Measurements from ENCODE around the gene ZMYND8.
"Not testable (repeated sequence)": the region's sequence is repeated elsewhere in the genome, so short reads cannot be mapped to it uniquely, and the experiment has no call there.

Gene ZMYND8

DNA sequence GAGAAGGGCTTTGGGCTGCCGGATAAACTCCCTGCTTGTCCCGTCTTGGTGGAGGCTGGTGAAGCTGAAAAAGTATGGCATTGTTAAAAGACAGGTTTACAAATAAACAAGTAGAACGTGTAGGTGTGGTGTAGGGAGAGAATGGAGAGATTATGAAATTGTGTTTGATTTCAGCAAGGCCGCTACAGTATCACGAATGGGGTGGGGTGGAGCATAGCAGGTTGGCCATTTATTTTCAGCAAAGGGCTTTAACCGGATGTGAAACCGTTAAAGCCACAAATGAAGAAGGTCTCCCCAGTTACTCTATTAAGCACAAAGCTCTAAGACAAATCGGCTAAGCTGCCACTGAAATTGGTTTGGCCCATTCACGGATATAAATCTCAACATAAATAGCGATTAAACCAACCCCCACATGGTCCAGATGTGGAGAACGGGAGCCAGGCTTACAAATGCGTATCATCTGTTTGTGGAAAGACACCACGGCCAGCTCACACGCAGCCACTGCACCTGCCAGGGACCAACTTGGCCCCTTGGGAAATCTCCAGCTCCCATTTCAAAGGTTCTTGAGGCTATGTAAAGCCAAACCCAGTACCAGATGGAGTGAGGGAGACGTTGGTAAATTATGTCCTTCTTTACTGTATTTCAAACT lies 94.0 kb downstream of the ZMYND8 start:
- no peak for DNase-seq

DNA sequence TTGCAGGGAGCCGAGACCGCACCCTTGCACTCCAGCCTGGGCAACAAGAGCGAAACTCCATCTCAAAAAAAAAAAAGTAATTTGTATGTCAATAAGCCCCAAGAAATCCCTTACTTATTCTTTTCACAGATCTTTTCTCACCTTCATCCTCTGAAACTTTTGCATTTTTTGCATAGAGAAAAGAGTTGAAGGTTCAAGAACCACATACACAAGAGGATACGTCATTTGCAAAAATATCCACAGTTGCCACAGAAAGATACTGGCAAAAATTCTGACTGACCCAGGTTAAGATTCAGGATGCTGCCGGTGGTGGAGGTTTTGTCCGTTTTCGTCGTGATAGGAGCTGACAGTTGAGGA lies 94.5 kb downstream of the ZMYND8 start:
- no peak for DNase-seq

DNA sequence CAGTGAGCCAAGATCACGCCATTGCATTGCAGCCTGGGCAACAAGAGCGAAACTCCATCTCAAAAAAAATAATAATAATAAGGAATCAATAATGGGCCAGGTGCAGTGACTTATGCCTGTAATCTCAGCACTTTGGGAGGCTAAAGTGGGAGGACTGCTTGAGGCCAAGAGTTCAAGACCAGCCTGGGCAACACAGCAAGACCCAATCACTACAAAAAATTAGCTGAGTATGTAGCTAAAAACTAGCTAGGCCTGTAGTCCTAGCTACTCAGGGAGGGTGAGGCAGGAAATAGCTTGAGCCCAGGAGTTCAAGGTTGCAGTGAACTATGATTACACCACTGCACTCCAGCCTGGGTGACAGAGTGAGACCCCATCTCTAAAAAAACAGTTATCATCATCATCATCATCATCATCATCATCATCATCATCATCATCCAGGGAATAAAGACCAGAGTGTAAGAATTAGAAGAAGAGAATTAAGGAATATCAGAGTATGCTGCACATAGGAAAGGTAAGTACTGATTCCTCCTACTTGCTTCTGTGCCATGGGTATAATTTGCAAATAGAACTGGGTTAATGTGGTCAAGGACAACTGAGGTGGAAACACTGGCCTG lies 95.2 kb downstream of the ZMYND8 start:
- DNase-seq: not testable (repeated sequence)

DNA sequence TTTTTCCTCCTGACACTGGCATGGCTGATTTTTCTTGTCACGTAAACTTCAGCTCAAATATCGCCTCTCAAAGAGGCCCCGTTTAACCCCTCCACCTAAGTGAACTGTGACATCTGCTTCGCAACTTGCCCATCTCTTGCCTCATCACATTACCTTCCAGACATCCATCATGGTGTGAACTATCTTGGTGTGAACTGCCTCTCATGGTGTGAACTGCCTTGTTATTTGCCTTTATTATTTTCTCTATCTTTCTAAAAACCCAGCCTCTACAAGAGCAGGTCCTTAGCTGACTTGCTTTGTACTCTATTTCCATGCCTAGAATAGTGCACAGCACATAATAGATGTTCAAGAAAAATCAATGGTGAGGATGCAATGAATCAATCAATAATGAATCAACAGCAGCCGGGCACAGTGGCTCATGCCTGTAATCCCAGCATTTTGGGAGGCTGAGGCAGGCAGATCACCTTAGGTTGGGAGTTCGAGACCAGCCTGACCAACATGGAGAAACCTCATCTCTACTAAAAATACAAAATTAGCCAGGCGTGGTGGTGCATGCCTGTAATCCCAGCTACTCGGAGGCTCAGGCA lies 95.9 kb downstream of the ZMYND8 start:
- DNase-seq: not testable (repeated sequence)

DNA sequence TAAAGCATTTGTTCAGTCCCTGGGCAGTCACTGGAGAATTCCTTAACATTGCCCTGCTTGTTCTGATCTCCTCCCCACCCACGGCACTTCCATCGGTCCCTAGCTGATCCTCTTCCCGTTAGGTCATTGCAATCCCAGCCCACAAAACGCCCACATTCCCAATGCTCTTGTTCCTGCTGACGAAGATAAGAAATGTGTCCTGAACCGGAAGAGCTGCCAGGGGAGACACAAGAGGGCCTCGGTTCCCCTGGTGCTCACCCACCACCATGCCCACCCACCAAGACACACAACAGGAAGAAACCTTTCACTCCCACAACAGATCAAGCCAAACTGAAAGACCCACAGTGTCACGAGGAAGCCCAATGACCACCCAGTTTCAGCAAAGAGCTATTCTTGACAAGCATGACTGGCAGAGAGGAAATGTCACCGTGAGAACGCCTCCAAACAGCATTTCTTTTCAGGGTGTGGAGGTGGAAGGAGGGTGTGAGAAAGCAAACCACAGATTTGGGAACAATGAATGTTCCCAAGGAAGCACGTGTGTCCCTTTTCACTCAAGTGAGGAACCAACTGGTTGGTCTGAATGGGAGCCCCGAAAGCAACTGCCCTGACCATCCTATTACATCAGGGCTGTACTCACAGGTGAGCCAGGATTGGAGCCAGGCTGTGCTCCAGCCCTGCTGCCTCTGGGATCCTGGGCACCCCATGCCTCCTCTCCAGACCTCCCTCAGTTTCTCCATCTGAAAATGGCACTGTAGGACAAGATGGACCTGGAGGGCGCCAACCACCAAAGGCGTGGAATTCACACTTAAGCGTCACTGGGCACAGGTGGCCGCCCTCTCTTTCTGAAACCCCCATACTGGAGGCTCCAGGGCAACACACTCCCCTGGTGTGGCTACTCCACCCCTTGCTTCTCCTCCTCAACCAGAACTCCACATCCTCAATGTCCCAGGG lies 97.5 kb downstream of the ZMYND8 start:
- no peak for DNase-seq

DNA sequence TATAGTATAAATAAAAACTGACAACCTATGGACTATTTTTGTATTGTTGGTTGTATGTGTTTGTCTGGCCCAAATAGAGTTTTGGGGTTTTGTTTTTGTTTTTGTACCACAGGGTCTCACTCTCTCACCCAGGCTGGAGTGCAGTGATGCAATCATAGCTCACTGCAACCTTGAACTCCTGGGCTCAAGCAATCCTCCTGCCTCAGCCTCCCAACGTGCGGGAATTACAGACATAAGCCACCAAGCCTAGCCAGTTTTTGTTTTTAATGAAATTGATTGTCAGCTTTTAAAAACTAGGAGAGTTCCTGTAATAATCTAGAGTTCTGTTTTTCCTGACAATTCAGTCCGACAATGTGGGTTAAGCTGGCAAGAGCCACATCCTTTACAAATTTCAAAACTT lies 98.7 kb downstream of the ZMYND8 start:
- DNase-seq: no peak

DNA sequence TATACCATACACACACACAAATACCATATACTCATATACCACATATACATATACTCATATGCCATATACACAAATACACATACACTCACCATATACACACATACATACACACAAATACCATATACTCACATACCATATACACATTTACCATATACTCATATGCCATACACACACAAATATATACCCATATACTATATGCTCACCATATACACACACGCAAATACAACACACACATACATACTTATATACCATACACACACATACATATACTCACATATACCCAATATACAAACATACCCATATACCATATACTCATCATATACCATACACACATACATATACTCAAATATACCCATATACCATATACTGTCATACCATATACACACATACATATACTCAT lies 99.2 kb downstream of the ZMYND8 start:
- DNase-seq: no peak

DNA sequence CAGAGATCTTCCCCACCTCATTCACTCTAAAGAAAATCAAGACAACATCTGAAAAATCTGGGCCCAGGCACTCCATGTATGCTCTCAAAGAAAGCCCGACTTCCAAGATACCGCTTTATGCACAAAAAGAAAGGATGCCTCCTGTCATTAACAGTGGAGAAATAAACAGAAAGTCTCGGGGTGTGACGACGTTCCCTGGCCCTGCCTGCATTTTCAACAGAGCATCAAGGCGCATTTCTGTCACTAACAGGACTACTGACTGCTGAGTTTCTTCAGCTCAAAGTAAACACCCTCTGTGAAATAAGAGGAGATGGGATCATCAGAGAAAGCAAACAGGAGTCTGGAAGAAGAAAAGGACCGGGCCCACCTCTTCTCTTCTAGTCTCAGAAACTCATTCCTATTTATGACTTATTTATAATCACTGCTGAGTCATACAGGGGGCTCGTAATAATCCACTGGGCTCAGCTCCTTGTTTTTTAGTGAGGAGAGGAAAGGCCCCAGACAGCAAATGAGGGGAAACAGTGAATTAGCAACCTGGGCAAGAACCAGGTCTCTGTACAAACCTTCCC lies 99.7 kb downstream of the ZMYND8 start:
- no peak for DNase-seq

DNA sequence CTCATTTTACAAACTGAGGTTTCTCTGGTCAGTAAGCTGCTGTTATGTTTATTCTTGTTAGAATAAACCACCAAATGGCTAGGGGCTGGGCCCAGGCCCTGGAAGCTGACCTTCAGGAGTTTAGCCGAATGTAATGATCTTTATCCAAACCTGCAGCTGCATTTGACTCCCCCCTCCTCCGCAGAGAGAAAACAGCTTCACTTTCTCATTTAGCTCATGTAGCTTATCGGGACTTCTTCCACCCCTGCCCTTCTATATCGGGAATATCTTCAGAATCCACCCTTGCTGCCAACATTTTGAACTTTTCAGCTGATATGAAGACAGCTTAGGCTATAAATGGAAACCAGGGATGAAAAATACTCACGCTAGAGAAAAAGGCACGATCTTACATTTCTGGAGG lies 102.6 kb downstream of the ZMYND8 start:
- DNase-seq: no peak

DNA sequence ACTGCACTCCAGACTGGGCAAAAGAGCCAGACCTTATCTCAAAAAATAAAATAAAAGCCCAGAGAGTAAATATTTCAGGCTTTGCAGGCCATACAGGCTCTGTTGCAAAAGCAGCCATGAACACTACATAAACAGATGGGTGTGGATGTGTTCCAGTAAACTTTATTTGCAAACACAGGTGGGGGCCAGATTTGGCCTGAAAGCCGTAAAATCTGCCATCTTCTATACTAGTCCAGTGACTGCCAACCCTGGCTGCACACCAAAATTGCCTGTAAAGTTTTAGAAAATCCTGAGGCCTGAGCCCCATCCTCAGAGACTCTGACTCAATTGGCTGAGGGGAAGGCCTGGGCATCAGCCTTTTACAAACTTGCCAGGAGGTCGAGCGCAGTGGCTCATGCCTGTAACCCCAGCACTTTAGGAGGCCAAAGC lies 103.6 kb downstream of the ZMYND8 start:
- no peak for DNase-seq

DNA sequence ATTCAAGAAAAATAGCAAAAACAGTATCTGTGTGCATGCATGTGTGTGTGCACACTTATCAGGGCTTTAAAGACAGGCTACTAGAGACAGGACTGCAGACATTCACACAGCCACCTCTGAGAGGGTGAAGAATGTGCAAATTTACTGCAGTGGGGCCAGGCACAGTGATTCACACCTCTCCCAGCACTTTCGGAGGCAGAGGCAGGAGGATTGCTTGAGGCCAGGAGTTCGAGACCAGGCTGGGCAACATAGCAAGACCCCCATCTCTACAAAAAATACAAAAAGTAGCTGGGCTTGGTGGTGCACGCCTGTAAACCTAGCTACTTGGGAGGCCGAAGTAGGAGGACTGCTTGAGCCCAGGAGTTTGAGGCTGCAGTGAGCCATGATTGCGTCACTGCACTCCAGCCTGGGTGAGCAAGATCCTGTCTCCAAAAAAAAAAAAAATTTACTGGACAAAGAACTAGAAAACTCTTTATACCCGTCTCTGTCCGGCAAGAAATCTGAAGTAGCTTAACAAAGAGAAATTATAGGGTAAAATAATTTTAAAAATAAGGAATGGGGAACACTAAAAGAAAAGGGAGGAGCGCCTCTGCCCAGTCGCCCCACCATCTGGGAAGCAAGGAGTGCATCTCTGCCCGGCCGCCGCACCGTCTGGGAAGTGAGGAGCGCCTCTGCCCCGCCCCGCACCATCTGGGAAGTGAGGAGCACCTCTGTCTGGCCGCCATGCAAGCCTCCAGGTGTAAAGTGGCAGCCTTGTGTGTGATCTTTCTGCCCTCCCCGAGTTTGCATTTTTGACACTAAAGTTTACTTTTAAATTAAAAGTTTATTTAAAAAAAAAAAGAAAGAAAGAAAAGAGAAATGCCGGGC lies 105.1 kb downstream of the ZMYND8 start:
- no peak for DNase-seq

DNA sequence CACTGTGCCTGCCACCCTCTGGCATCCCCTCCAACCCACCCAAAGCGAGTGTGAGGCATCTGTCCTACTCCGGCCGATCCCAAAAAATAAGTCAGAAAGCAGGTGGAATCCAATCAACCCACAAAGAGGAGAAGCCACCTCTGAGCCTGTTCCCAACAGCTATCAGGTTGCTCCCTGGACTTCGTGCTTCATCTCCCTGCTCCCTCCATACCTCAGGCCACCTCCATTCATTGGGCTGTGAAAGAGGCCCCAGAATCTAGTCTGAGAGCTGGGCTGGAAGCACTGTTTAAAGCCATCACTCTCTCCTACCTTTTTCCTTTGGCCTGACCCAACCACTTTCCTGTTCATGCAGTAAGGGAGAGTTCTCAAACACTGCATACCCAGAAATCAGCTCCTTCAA lies 106.1 kb downstream of the ZMYND8 start:
- DNase-seq: no peak

DNA sequence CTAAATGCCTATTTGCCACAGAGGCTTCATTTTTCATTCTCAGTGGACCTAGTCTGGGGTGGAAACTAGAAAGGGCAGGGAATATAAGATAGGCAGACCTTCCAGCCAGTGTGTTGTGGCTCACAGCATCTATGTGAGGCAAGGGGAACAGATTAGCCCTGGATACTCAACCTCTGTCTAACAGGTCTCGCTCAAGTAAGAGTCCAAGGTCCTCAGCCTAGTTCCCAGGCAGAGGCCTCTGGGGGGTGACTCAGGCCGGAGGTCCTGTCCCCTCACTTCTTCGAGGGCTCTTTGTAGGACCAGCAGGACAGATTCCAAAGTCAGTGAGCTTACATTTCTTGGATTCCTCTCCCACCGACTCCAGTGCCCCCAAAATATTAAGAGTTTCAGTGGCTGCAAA lies 106.6 kb downstream of the ZMYND8 start:
- no peak for DNase-seq

DNA sequence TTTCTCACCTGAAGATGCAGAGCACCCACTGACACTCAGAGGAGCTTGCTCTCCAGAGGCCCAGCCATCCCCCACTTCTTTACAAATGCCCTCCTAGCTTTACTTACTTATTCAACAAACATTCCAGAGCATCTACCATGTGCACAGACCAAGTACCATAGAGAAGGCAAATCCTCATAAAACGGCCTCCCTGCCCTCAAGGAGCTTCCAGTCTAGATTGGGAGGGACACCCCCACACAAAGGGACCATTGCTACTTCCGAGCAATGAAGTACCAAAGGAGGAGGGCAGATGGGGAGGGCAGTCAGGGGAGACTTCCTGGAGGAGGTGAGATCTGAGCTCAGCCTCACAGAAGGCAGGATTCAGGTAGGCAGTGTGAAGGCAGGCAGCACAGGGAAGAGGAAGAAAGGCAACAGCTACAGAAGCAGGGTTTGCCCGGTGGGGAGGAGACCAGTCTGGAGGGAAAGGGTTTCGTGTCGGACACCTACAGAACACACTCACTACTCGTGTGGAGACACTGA lies 108.0 kb downstream of the ZMYND8 start:
- DNase-seq: no peak

DNA sequence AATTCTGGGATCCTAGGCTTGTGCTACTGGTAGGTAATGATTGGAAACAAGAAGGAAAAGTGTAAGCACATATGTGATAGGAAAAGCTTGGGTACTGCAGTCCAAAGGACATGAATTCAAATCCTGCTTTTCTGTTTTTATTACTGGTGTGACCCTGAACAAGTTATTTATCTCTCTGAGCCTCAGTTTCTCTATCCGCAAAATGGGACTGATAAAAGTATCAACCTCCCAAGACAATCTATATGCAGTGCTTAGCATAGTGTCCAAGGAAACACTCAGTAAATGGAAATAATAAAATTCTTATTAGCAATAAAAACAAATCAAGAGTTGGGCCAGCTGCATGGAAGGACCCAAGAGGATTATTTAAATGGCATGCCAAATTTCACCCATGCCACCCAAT lies 108.5 kb downstream of the ZMYND8 start:
- DNase-seq: no peak

DNA sequence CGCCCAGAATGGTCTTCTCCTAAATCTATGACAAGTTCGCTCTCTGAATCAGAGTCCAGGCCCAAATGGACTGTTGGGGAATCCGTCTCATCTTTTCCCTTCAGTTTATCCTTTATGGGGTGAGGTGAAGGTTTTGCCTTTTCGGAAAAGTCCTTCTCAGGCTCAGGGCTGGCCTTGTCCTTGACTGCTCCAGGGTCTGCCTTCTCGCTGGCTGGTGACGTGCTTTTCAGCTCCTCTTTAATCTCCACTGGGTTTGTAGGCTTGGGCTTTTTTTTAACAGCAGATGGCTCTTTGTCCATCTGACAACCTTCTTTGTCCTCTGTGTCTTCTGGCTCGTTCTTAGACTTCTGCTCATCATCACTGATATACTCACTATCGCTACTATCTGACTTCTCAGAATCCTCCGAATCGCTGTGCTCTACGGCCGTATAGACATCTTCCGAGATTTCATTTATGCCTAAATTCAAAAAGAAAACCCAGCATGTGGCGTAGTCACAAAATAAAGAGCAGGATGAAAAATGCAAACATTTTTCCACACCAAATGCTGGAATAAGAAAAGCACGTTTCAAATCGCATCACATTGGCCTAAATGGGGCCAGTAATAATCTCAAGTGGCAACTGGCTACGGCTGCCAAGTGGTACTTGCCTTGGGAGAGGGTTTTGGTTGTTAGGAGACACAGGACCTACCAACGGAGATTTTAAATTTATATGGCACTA lies 110.3 kb downstream of the ZMYND8 start:
- no peak for DNase-seq

DNA sequence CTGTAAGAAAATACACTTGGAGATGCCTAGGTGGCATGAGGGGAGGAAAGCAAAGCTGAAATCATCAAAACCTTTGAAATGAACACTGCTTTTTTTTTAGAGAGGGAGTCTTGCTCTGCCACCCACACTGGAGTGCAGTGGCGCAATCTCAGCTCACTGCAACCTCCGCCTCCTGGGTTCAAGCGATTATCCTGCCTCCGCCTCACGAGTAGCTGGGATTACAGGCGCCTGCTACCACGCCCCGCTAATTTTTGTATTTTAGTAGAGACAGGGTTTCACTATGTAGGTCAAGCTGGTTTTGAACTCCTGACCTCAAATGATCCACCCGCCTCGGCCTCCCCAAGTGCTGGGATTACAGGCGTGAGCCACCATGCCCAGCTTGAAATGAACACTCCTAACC lies 111.3 kb downstream of the ZMYND8 start:
- DNase-seq: not testable (repeated sequence)

DNA sequence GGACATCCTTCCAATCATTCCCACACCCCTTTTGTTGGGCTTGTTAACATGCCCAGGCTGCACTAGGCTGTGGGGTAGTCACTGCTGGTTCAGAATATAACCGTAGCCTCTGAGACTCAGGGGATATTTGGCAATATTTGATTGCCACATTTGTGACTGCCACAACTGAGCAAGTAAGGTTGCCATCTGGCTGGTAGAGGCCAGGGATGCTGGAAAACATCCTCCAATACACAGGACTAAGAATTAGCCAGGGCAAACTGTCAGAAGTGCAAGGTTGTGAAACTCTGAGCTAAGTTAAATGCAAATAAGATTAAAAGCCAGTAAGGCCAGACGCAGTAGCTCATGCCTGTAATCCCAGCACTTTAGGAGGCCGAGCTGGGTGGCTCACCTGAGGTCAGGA lies 112.0 kb downstream of the ZMYND8 start:
- DNase-seq: no peak

DNA sequence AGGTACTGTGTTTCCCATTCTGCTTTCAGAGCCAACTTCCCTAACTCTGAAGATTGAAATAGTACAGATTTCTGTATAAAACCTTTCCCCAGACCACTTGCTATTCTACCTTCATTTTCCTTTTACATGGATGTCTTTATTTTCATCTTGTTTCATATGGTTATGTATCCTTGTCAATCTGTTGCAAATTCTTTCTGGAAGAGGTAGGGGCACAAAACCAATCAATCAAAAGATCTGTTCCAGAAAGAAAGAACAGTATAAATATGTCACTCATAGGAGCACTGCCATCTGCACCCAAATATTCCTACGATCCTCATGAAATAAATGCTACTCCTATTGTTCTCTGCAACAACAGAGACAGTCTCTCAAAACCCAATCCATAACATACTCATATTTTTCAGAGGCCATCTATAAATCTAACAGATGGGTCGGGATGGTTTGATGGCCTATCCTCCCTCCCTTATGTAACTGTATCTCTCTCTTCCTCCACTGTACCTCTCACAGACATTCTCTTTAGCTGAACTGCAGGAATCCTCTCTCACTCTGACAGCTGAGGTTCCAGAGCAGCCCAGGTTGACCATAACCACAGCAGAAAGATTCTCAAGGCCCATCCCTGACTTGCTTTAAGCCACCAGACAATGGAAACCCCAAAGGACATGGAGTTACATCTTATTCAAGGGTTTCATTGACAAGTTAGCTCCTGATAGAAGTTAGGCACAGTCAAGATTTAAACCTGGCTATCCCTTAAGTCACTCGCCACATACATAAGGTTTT lies 112.8 kb downstream of the ZMYND8 start:
- DNase-seq: no peak

DNA sequence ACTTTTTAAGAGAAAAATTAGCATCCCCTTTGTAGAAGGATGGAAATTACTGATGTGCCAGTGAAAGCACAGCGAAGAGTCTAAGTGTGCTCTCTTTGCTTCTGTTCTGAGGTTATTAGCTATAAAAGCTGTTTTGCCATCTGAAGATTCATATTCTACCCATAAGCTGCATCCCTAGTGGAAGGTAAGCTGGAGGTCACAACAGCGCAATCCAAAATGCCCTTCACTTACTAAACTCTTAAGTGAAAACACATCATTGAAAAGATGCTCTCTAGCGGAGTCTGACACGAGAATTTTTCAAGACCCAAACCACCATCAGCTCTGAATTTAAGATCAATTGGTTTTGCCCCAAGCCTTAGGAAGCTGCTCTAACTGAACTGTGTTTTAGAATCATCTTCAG lies 113.5 kb downstream of the ZMYND8 start:
- DNase-seq: no peak

All from activated CD4-positive, alpha-beta T cell treated with anti-CD3 and anti-CD28 coated beads, Interleukin-10, Interleukin-2, amounts not matched to agents 100 ng/mL and 50 ng/mL, durations not matched to agents 16 hours and 8 hours (primary cell).